Nephron (organoid): ENCODE data around the gene SDC1.
A peak's percentile ranks its signal among the peaks of the same experiment; 100 is the strongest.

Experiments
- H3K27ac Mint-ChIP-seq, 3 experiments: 2 replicates each; pipeline ENCODE4 v1.8.0; 2020; ENCODE audit warnings: mixed read lengths in 3 of 3, mild to moderate bottlenecking in 2 of 3, moderate library complexity in 1 of 3
- H3K27me3 Mint-ChIP-seq: 2 replicates; pipeline ENCODE4 v1.8.0; 2021; ENCODE audit warnings: low read depth, mild to moderate bottlenecking, moderate library complexity, mixed read lengths
- H3K36me3 Mint-ChIP-seq: 2 replicates; pipeline ENCODE4 v1.8.0; 2020; ENCODE audit warnings: low read depth, mixed read lengths
- H3K4me1 Mint-ChIP-seq: 2 replicates; pipeline ENCODE4 v1.8.0; 2020; ENCODE audit warnings: mixed read lengths
- H3K4me3 Mint-ChIP-seq, 3 experiments: 2 replicates each; pipeline ENCODE4 v1.8.0; 2020; ENCODE audit warnings: mild to moderate bottlenecking in 3 of 3, mixed read lengths in 3 of 3, moderate library complexity in 2 of 3
- H3K9me3 Mint-ChIP-seq: 2 replicates; pipeline ENCODE4 v1.8.0; 2020; ENCODE audit warnings: mixed read lengths
- CTCF ChIP-seq, 3 experiments: fragments of 200-600 bp; sonication (generic); IDR thresholded peaks; one replicate each; pipeline ENCODE4 v1.5.0; 2021; ENCODE audit warnings: antibody characterized with exemption in 3 of 3; ENCODE audit not compliant: unreplicated experiment in 3 of 3

Gene SDC1

GRCh38 chr2:20157193-20157891 lies 67.6 kb downstream of the SDC1 start:
- Mint-ChIP-seq H3K27ac (no peak overlapping the region), H3K36me3 (no peaks in the 10 kb centered on the region), H3K4me3 (no peak overlapping the region), H3K9me3 (peaks cover 3% of the 10 kb centered on the region), H3K4me1 (no peaks in the 10 kb centered on the region), H3K27me3 (no peaks in the 10 kb centered on the region)
- TF ChIP-seq CTCF (IDR thresholded peaks at IDR 0.05; ENCODE audit: unreplicated experiment in 3 of 3): no peak

GRCh38 chr2:20156836-20157192 lies 68.1 kb downstream of the SDC1 start:
- no peaks in the 10 kb centered on the region for H3K27me3 Mint-ChIP-seq
- H3K4me1 Mint-ChIP-seq: peaks cover under 1% of the 10 kb centered on the region
- H3K36me3 Mint-ChIP-seq: no peaks in the 10 kb centered on the region
- H3K4me3 Mint-ChIP-seq: no peak overlapping the region
- H3K9me3 Mint-ChIP-seq: peaks cover 3% of the 10 kb centered on the region
- TF ChIP-seq CTCF (IDR thresholded peaks at IDR 0.05; ENCODE audit: unreplicated experiment in 3 of 3): no peak
- no peak overlapping the region for H3K27ac Mint-ChIP-seq

- Mint-ChIP-seq H3K36me3 (no peaks in the 10 kb centered on the region), H3K4me1 (peaks cover 6% of the 10 kb centered on the region), H3K27ac (no peak overlapping the region)
These were observed 68.7 kb downstream of the SDC1 start for GRCh38 chr2:20156076-20156759.

GRCh38 chr2:20153131-20153851 lies 71.6 kb downstream of the SDC1 start:
- Mint-ChIP-seq H3K36me3 (no peaks in the 10 kb centered on the region), H3K4me1 (peaks cover 34% of the 10 kb centered on the region), H3K27me3 (peaks cover 4% of the 10 kb centered on the region), H3K4me3 (no peak overlapping the region), H3K27ac (no peak overlapping the region), H3K9me3 (no peaks in the 10 kb centered on the region)
- TF ChIP-seq CTCF (IDR thresholded peaks at IDR 0.05; ENCODE audit: unreplicated experiment in 3 of 3): no peak

More at GRCh38 chr2:20156076-20156759, 68.7 kb downstream of the SDC1 start:
- no peaks in the 10 kb centered on the region for H3K27me3 Mint-ChIP-seq
- no peak for TF ChIP-seq CTCF (IDR thresholded peaks at IDR 0.05; ENCODE audit: unreplicated experiment in 3 of 3)
- peaks cover 3% of the 10 kb centered on the region for H3K9me3 Mint-ChIP-seq
- no peak overlapping the region for H3K4me3 Mint-ChIP-seq

- H3K27me3 Mint-ChIP-seq: peaks cover 4% of the 10 kb centered on the region
- no peak for TF ChIP-seq CTCF (IDR thresholded peaks at IDR 0.05; ENCODE audit: unreplicated experiment in 3 of 3)
- H3K4me1 Mint-ChIP-seq: peaks cover 47% of the 10 kb centered on the region
- no peaks in the 10 kb centered on the region for H3K36me3 Mint-ChIP-seq
- no peaks in the 10 kb centered on the region for H3K9me3 Mint-ChIP-seq
- peak overlapping the region in 1 of 3 experiments; percentile 21 for H3K4me3 Mint-ChIP-seq
- H3K27ac Mint-ChIP-seq: peak overlapping the region in 2 of 3 experiments; percentile 2 to 49
These were observed 73.9 kb downstream of the SDC1 start for GRCh38 chr2:20150806-20151571.
